H1 (cell line): ENCODE results near the gene STK39. TPM values are rescaled to one million over a fixed set of nuclear protein-coding genes. Genes with fewer than 3 reads are reported as not detected.

Experiments
- CTCF ChIA-PET: fragments of 300-600 bp; sonication (Branson Sonifier 250); formaldehyde crosslinking; loops from one replicate; lab custom pipeline; 2021; ENCODE audit not compliant: partially characterized antibody; lab: Charles Lee
- POLR2A ChIA-PET: fragments of 300-600 bp; sonication (Branson Sonifier 250); formaldehyde crosslinking; loops from one replicate; lab custom pipeline; 2021; ENCODE audit warnings: inconsistent platforms; ENCODE audit not compliant: partially characterized antibody; lab: Charles Lee
- DNase-seq, 2 experiments: peaks; one replicate each; pipeline versions ENCODE4 v3.0.0 to v3.0.0-alpha.2; 2010 to 2022; ENCODE audit warnings: low spot score in 2 of 2, low read depth in 1 of 2, mixed read lengths in 1 of 2
- FAIRE-seq: peaks from 2 replicates; lab custom pipeline; 2011; peaks lifted over from hg19 to GRCh38; lab: Jason Lieb, UNC
- H2AFZ ChIP-seq: 2 replicates; pipeline ENCODE4 v1.8.1; 2012; ENCODE audit warnings: low read length, inconsistent platforms
- H2AK5ac ChIP-seq: 2 replicates; pipeline ENCODE4 v1.6.1; 2013; ENCODE audit warnings: low read depth, low read length
- H2BK120ac ChIP-seq: replicated peaks from 2 replicates; pipeline ENCODE3; 2013; ENCODE audit warnings: low read depth, low read length, inconsistent platforms
- H2BK12ac ChIP-seq: 2 replicates; pipeline ENCODE4 v1.6.1; 2013; ENCODE audit warnings: low read depth, low read length
- H2BK15ac ChIP-seq: 2 replicates; pipeline ENCODE4 v1.6.1; 2013; ENCODE audit warnings: low read length
- H2BK20ac ChIP-seq: 2 replicates; pipeline ENCODE4 v1.6.1; 2013; ENCODE audit warnings: low read length
- H2BK5ac ChIP-seq: 2 replicates; pipeline ENCODE4 v1.6.1; 2013; ENCODE audit warnings: low read depth, low read length
- H3K14ac ChIP-seq: 2 replicates; pipeline ENCODE4 v1.6.1; 2013; ENCODE audit warnings: inconsistent platforms; ENCODE audit not compliant: insufficient read length
- H3K18ac ChIP-seq: 2 replicates; pipeline ENCODE4 v1.6.1; 2013; ENCODE audit warnings: low read length; ENCODE audit errors: extremely low read depth
- H3K23ac ChIP-seq: 2 replicates; pipeline ENCODE4 v1.6.1; 2013; ENCODE audit warnings: inconsistent platforms; ENCODE audit not compliant: insufficient read length
- H3K23me2 ChIP-seq: 2 replicates; pipeline ENCODE4 v1.6.1; 2013; ENCODE audit warnings: low read depth, low read length
- H3K27ac ChIP-seq: 2 replicates; pipeline ENCODE4 v1.6.1; 2011; ENCODE audit warnings: low read depth, low read length, inconsistent platforms
- H3K27me3 ChIP-seq, 4 experiments: replicated peaks in 1 of 4; 1 replicate in 1 of 4; 2 replicates in 3 of 4; pipeline versions ENCODE4 v1.6.1 to v1.8.1; 2011 to 2013; ENCODE audit warnings: low read length in 3 of 4, mild to moderate bottlenecking in 3 of 4, inconsistent platforms in 2 of 4, mixed read lengths in 2 of 4, moderate library complexity in 1 of 4; ENCODE audit not compliant: control insufficient read depth in 3 of 4, insufficient read depth in 3 of 4; ENCODE audit errors: extremely low read depth in 1 of 4
- H3K36me3 ChIP-seq, 4 experiments: 2 replicates each; pipeline versions ENCODE4 v1.6.1 to v1.8.1; 2011 to 2013; ENCODE audit warnings: mild to moderate bottlenecking in 4 of 4, low read length in 3 of 4, moderate library complexity in 2 of 4, control low read depth in 1 of 4, inconsistent platforms in 1 of 4; ENCODE audit not compliant: insufficient read depth in 4 of 4, control insufficient read depth in 2 of 4
- H3K4ac ChIP-seq: replicated peaks from 2 replicates; pipeline ENCODE3; 2013; ENCODE audit warnings: low read length, low read depth, mixed read lengths, inconsistent platforms; ENCODE audit not compliant: insufficient read length
- H3K4me1 ChIP-seq, 4 experiments: replicated peaks in 1 of 4; 1 replicate in 1 of 4; 2 replicates in 3 of 4; pipeline versions ENCODE4 v1.6.1 to v1.8.1; 2011 to 2013; ENCODE audit warnings: low read length in 3 of 4, inconsistent platforms in 2 of 4, mixed read lengths in 1 of 4; ENCODE audit not compliant: insufficient read depth in 4 of 4, control insufficient read depth in 3 of 4
- H3K4me2 ChIP-seq, 2 experiments: 2 replicates each; pipeline versions ENCODE4 v1.6.1 to v1.8.1; 2011 to 2013; ENCODE audit warnings: low read depth in 2 of 2, low read length in 2 of 2, control low read depth in 1 of 2, inconsistent platforms in 1 of 2, mild to moderate bottlenecking in 1 of 2; ENCODE audit not compliant: insufficient read depth in 1 of 2
- H3K4me3 ChIP-seq, 4 experiments: fragments of 200-600, 300-600 bp in 1 of 4; sonication (generic), shearing (Covaris generic), sonication (Bioruptor Twin) in 1 of 4; 2 replicates each; pipeline versions ENCODE4 v1.5.1 to v1.8.1; 2011 to 2016; ENCODE audit warnings: low read length in 4 of 4, low read depth in 3 of 4, control low read depth in 2 of 4, inconsistent platforms in 2 of 4, mild to moderate bottlenecking in 2 of 4, mixed read lengths in 1 of 4, moderate library complexity in 1 of 4; ENCODE audit not compliant: insufficient read depth in 2 of 4; ENCODE audit errors: extremely low read depth in 1 of 4
- H3K56ac ChIP-seq: replicated peaks from 2 replicates; pipeline ENCODE3; 2013; ENCODE audit warnings: low read depth, mild to moderate bottlenecking, mixed read lengths, low read length, inconsistent platforms; ENCODE audit not compliant: insufficient read length
- H3K79me1 ChIP-seq: 2 replicates; pipeline ENCODE4 v1.6.1; 2013; ENCODE audit warnings: low read depth, low read length, control low read depth
- H3K79me2 ChIP-seq, 2 experiments: 2 replicates each; pipeline versions ENCODE4 v1.6.1 to v1.8.1; 2012 to 2013; ENCODE audit warnings: low read length in 2 of 2, mild to moderate bottlenecking in 2 of 2, inconsistent platforms in 1 of 2; ENCODE audit not compliant: insufficient read depth in 2 of 2, control insufficient read depth in 1 of 2
- H3K9ac ChIP-seq, 4 experiments: replicated peaks in 1 of 4; 1 replicate in 1 of 4; 2 replicates in 3 of 4; pipeline versions ENCODE4 v1.6.1 to v1.8.1; 2011 to 2013; ENCODE audit warnings: low read depth in 3 of 4, low read length in 3 of 4, control low read depth in 2 of 4, mild to moderate bottlenecking in 2 of 4, moderate library complexity in 2 of 4, inconsistent platforms in 1 of 4; ENCODE audit errors: extremely low read depth in 1 of 4
- H3K9me3 ChIP-seq, 2 experiments: 2 replicates each; pipeline versions ENCODE4 v1.6.1 to v1.8.1; 2012 to 2013; ENCODE audit warnings: mild to moderate bottlenecking in 2 of 2, moderate library complexity in 2 of 2, control low read depth in 1 of 2, inconsistent platforms in 1 of 2, low read depth in 1 of 2, low read length in 1 of 2, mixed read lengths in 1 of 2; ENCODE audit not compliant: insufficient read depth in 2 of 2
- H4K20me1 ChIP-seq, 2 experiments: replicated peaks in 1 of 2; 2 replicates each; pipeline versions ENCODE3 to v1.8.1; 2011 to 2013; ENCODE audit warnings: inconsistent platforms in 2 of 2, low read length in 2 of 2, mild to moderate bottlenecking in 1 of 2; ENCODE audit not compliant: insufficient read depth in 2 of 2, control insufficient read depth in 1 of 2
- H4K5ac ChIP-seq: 2 replicates; pipeline ENCODE4 v1.6.1; 2013; ENCODE audit warnings: low read length, low read depth, mixed read lengths, inconsistent platforms; ENCODE audit not compliant: insufficient read length
- H4K8ac ChIP-seq: 2 replicates; pipeline ENCODE4 v1.8.0; 2013; ENCODE audit warnings: mild to moderate bottlenecking, moderate library complexity, low read length, inconsistent platforms; ENCODE audit not compliant: insufficient read depth; ENCODE audit errors: extremely low read depth
- H4K91ac ChIP-seq: replicated peaks from 2 replicates; pipeline ENCODE3; 2013; ENCODE audit warnings: low read length, mixed read lengths, inconsistent platforms; ENCODE audit not compliant: insufficient read length
- CBX5 ChIP-seq: fragments of 300-800, 300-1000 bp; sonication (generic); IDR thresholded peaks from 2 replicates; pipeline ENCODE4 v1.7.1; 2016; ENCODE audit warnings: antibody characterized with exemption, low read length, low read depth
- JUN ChIP-seq: IDR thresholded peaks from 2 replicates; pipeline ENCODE4 v1.6.1; 2011; ENCODE audit warnings: low read depth, mild to moderate bottlenecking, improper control_type of control experiment, low read length
- MAX ChIP-seq: IDR thresholded peaks from 2 replicates; pipeline ENCODE4 v1.6.1; 2012; ENCODE audit warnings: inconsistent platforms
- POLR2AphosphoS5 ChIP-seq: IDR thresholded peaks from 2 replicates; pipeline ENCODE4 v1.6.1; 2011; ENCODE audit warnings: low read depth, low read length
- SAP30 ChIP-seq: fragments of 300-600 bp; sonication (generic); IDR thresholded peaks from 2 replicates; pipeline ENCODE4 v1.7.1; 2012; ENCODE audit warnings: low read length, moderate library complexity, mild to moderate bottlenecking, inconsistent platforms; ENCODE audit not compliant: insufficient read depth, insufficient replicate concordance
- WGBS, 2 experiments: shearing (Covaris generic) in 1 of 2; methylation state at CpG; one replicate each; pipeline versions ENCODE4 v1.1.6 to v1.1.7; 2013 to 2015; ENCODE audit warnings: low lambda C conversion rate in 2 of 2, mixed read lengths in 2 of 2, inconsistent platforms in 1 of 2, low coverage in 1 of 2, missing lambda C conversion rate in 1 of 2; ENCODE audit not compliant: insufficient replicate concordance in 2 of 2, insufficient coverage in 1 of 2, insufficient read length in 1 of 2; ENCODE audit errors: extremely low coverage in 1 of 2, missing lambda C conversion rate in 1 of 2; 5-methylcytosine and 5-hydroxymethylcytosine counted together
- polyA plus RNA-seq, 7 experiments: library from polyadenylated mRNA; depleted of rRNA in 3 of 7; stranded (reverse) in 5 of 7; unstranded in 2 of 7; fragments of >200 nt in 5 of 7; fragments of 200-250 nt in 2 of 7; gene quantifications; 1 replicate in 5 of 7; 2 replicates in 1 of 7; 4 replicates in 1 of 7; pipeline versions ENCODE4 v1.2.1 to v1.2.3, GENCODE V29; 2011 to 2013; ENCODE audit warnings: missing spikeins in 2 of 7, mixed read lengths in 2 of 7
- total RNA-seq: library from RNA; stranded (reverse); fragmentation: NEBNext Ultra II Directional; extraction: Animal tissue kit (Norgen Biotek cat#: 25700); gene quantifications from 2 replicates; pipeline ENCODE4 v1.2.1, GENCODE V29; 2021

The STK39 gene
- total and polyA plus RNA-seq, 2 of the 8 experiments (the other 6 are each of a cell fraction or from before 2014, with no cell fraction given) = 13.7 to 23.8 TPM

GRCh38 chr2:167908786-167909185 lies 338.6 kb downstream of the STK39 start:
- Histone ChIP-seq H3K36me3 (no peaks in the 10 kb centered on the region), H3K9ac (no peak overlapping the region), H3K79me1 (no peaks in the 10 kb centered on the region), H2AK5ac (no peak overlapping the region), H3K14ac (no peak overlapping the region), H4K5ac (no peak overlapping the region), H2BK5ac (no peak overlapping the region), H3K9me3 (no peaks in the 10 kb centered on the region), H2BK120ac (no peak overlapping the region), H3K4ac (no peak overlapping the region), H4K8ac (no peak overlapping the region), H3K23me2 (no peaks in the 10 kb centered on the region), H4K91ac (no peak overlapping the region), H3K4me2 (no peak overlapping the region), H3K4me3 (no peak overlapping the region), H2AFZ (no peak overlapping the region), H2BK15ac (no peak overlapping the region), H3K27me3 (no peaks in the 10 kb centered on the region), H2BK20ac (no peak overlapping the region), H4K20me1 (no peaks in the 10 kb centered on the region), H2BK12ac (no peak overlapping the region), H3K18ac (no peak overlapping the region), H3K56ac (no peak overlapping the region), H3K4me1 (no peaks in the 10 kb centered on the region), H3K79me2 (no peaks in the 10 kb centered on the region), H3K23ac (no peak overlapping the region), H3K27ac (no peak overlapping the region)
- ChIA-PET CTCF (no interaction called here), POLR2A (no interaction called here)
- WGBS, 2 experiments = 93% methylated on average over 6 of the region's 6 CpGs; no CpG with 5 or more reads in 1 of the 2 experiments
- DNase-seq = no peak
- TF ChIP-seq POLR2AphosphoS5 (no peak), JUN (no peak), CBX5 (no peak), SAP30 (no peak), MAX (no peak)
- FAIRE-seq = no peak
